DMS79 (cell line): Measurements from ENCODE around the gene BICDL1.
A peak's percentile ranks its signal among the peaks of the same experiment; 100 is the strongest.

Experiments used
- DNase-seq: peaks from one replicate; lab custom pipeline; 2025; lab: John Stamatoyannopoulos, UW

Gene BICDL1

GRCh38 chr12:120081641-120082040 is 92.6 kb downstream of the BICDL1 start:
- no peak for DNase-seq

GRCh38 chr12:120085920-120086645 is 97.0 kb downstream of the BICDL1 start:
- DNase-seq = no peak

GRCh38 chr12:120086801-120087621 is 98.0 kb downstream of the BICDL1 start:
- DNase-seq = peak; percentile 97

GRCh38 chr12:120089105-120089504 is 100.1 kb downstream of the BICDL1 start:
- DNase-seq = no peak

GRCh38 chr12:120089796-120090195 is 100.8 kb downstream of the BICDL1 start:
- DNase-seq = no peak

- DNase-seq = no peak
Observed at GRCh38 chr12:120090206-120090605, 101.2 kb downstream of the BICDL1 start.

GRCh38 chr12:120090626-120091295 is 101.7 kb downstream of the BICDL1 start:
- DNase-seq = no peak

- no peak for DNase-seq
Observed at GRCh38 chr12:120091371-120092090, 102.5 kb downstream of the BICDL1 start.

- DNase-seq = no peak
Observed at GRCh38 chr12:120092551-120093335, 103.7 kb downstream of the BICDL1 start.

GRCh38 chr12:120093336-120093591 is 104.2 kb downstream of the BICDL1 start:
- DNase-seq = no peak

- no peak for DNase-seq
Observed at GRCh38 chr12:120093592-120094355, 104.7 kb downstream of the BICDL1 start.

- no peak for DNase-seq
Observed at GRCh38 chr12:120094485-120094884, 105.4 kb downstream of the BICDL1 start.

GRCh38 chr12:120095331-120095730 is 106.3 kb downstream of the BICDL1 start:
- no peak for DNase-seq

- DNase-seq = no peak
Observed at GRCh38 chr12:120095736-120096135, 106.7 kb downstream of the BICDL1 start.

- DNase-seq = no peak
Observed at GRCh38 chr12:120096671-120097202, 107.7 kb downstream of the BICDL1 start.

- DNase-seq = no peak
Observed at GRCh38 chr12:120098756-120099470, 109.9 kb downstream of the BICDL1 start.

GRCh38 chr12:120099738-120100137 is 110.7 kb downstream of the BICDL1 start:
- no peak for DNase-seq

- DNase-seq = peak; percentile 87
Observed at GRCh38 chr12:120100630-120101029, 111.6 kb downstream of the BICDL1 start.

- DNase-seq = peak; percentile 17
Observed at GRCh38 chr12:120101182-120101581, 112.1 kb downstream of the BICDL1 start.

- no peak for DNase-seq
Observed at GRCh38 chr12:120101617-120102016, 112.6 kb downstream of the BICDL1 start.
